ES-I3 (cell line): ENCODE data around the gene NMRAL1.

Source experiments
- H3K36me3 ChIP-seq: 2 replicates; pipeline ENCODE4 v1.6.1; 2013; ENCODE audit warnings: mild to moderate bottlenecking, low read length, control low read depth, moderate library complexity; ENCODE audit not compliant: insufficient read depth
- H3K4me1 ChIP-seq: 2 replicates; pipeline ENCODE4 v1.6.1; 2013; ENCODE audit warnings: mild to moderate bottlenecking, control low read depth, low read length; ENCODE audit not compliant: insufficient read depth
- H3K9ac ChIP-seq: 2 replicates; pipeline ENCODE4 v1.6.1; 2013; ENCODE audit warnings: low read depth, mild to moderate bottlenecking, low read length, moderate library complexity
- H3K9me3 ChIP-seq: 2 replicates; pipeline ENCODE4 v1.6.1; 2013; ENCODE audit warnings: mild to moderate bottlenecking, low read length, moderate library complexity; ENCODE audit not compliant: control insufficient read depth, insufficient read depth

Gene NMRAL1

GRCh38 chr16:4435337-4436067, 38.9 kb downstream of the NMRAL1 start:
- Histone ChIP-seq H3K9ac (no peak overlapping the region), H3K4me1 (no peaks in the 10 kb centered on the region), H3K9me3 (no peaks in the 10 kb centered on the region), H3K36me3 (peaks cover 17% of the 10 kb centered on the region)

- H3K4me1 ChIP-seq = no peaks in the 10 kb centered on the region
- no peak overlapping the region for H3K9ac ChIP-seq
- H3K36me3 ChIP-seq = peaks cover 17% of the 10 kb centered on the region
- H3K9me3 ChIP-seq = no peaks in the 10 kb centered on the region
Measured at GRCh38 chr16:4433914-4434787, 40.3 kb downstream of the NMRAL1 start.

GRCh38 chr16:4433228-4433627, 41.2 kb downstream of the NMRAL1 start:
- Histone ChIP-seq H3K4me1 (no peaks in the 10 kb centered on the region), H3K9ac (no peak overlapping the region), H3K9me3 (no peaks in the 10 kb centered on the region), H3K36me3 (peaks cover 12% of the 10 kb centered on the region)

GRCh38 chr16:4431023-4431422, 43.4 kb downstream of the NMRAL1 start:
- Histone ChIP-seq H3K4me1 (no peaks in the 10 kb centered on the region), H3K36me3 (peaks cover 4% of the 10 kb centered on the region; the same call in 1 of the 2 replicates), H3K9me3 (no peaks in the 10 kb centered on the region), H3K9ac (no peak overlapping the region)

GRCh38 chr16:4428500-4428899, 45.9 kb downstream of the NMRAL1 start:
- Histone ChIP-seq H3K4me1 (no peaks in the 10 kb centered on the region), H3K9me3 (no peaks in the 10 kb centered on the region), H3K36me3 (peaks cover 4% of the 10 kb centered on the region; the same call in 1 of the 2 replicates), H3K9ac (no peak overlapping the region)

GRCh38 chr16:4426722-4427372, 47.6 kb downstream of the NMRAL1 start:
- Histone ChIP-seq H3K9me3 (no peaks in the 10 kb centered on the region), H3K36me3 (peaks cover 4% of the 10 kb centered on the region; the same call in 1 of the 2 replicates), H3K4me1 (no peaks in the 10 kb centered on the region), H3K9ac (peak overlapping the region; percentile 84; the same call in 1 of the 2 replicates)

GRCh38 chr16:4426021-4426684, 48.3 kb downstream of the NMRAL1 start:
- Histone ChIP-seq H3K9me3 (no peaks in the 10 kb centered on the region), H3K4me1 (no peaks in the 10 kb centered on the region), H3K36me3 (peaks cover 2% of the 10 kb centered on the region; the same call in 1 of the 2 replicates), H3K9ac (peak overlapping the region; percentile 84)

- peak within 1 kb of the TSS; percentile 84 for H3K9ac ChIP-seq
- H3K9me3 ChIP-seq = no peaks in the 10 kb centered on the region
- H3K4me1 ChIP-seq = no peaks in the 10 kb centered on the region
- no peaks in the 10 kb centered on the region for H3K36me3 ChIP-seq
Measured at GRCh38 chr16:4425378-4426020, 48.9 kb downstream of the NMRAL1 start, which contains the start of gene DNAJA3. DNAJA3 (plus strand) TSS chr16:4425868; CDS start chr16:4425882, 14 bp downstream.

- Histone ChIP-seq H3K9ac (no peak overlapping the region), H3K9me3 (no peaks in the 10 kb centered on the region), H3K4me1 (no peaks in the 10 kb centered on the region), H3K36me3 (no peaks in the 10 kb centered on the region)
Measured at GRCh38 chr16:4420505-4421105, 53.8 kb downstream of the NMRAL1 start.

- Histone ChIP-seq H3K9me3 (no peaks in the 10 kb centered on the region), H3K36me3 (no peaks in the 10 kb centered on the region), H3K9ac (no peak overlapping the region), H3K4me1 (peaks cover 7% of the 10 kb centered on the region; the same call in 1 of the 2 replicates)
Measured at GRCh38 chr16:4419402-4419959, 54.9 kb downstream of the NMRAL1 start.

- Histone ChIP-seq H3K9ac (peak within 1 kb of the TSS; percentile 93), H3K9me3 (no peaks in the 10 kb centered on the region), H3K36me3 (no peaks in the 10 kb centered on the region), H3K4me1 (peaks cover 7% of the 10 kb centered on the region; the same call in 1 of the 2 replicates)
Measured at GRCh38 chr16:4416200-4417032, 58.0 kb downstream of the NMRAL1 start, which contains the start of gene CORO7. CORO7 (minus strand) TSS chr16:4416596; CDS start chr16:4416518, 78 bp downstream.

- Histone ChIP-seq H3K36me3 (no peaks in the 10 kb centered on the region), H3K9ac (peak overlapping the region; percentile 93), H3K4me1 (peaks cover 7% of the 10 kb centered on the region; the same call in 1 of the 2 replicates), H3K9me3 (no peaks in the 10 kb centered on the region)
Measured at GRCh38 chr16:4415538-4416199, 58.8 kb downstream of the NMRAL1 start.
